ENCODE data around the gene TSPAN17.

The TSPAN17 gene

DNA sequence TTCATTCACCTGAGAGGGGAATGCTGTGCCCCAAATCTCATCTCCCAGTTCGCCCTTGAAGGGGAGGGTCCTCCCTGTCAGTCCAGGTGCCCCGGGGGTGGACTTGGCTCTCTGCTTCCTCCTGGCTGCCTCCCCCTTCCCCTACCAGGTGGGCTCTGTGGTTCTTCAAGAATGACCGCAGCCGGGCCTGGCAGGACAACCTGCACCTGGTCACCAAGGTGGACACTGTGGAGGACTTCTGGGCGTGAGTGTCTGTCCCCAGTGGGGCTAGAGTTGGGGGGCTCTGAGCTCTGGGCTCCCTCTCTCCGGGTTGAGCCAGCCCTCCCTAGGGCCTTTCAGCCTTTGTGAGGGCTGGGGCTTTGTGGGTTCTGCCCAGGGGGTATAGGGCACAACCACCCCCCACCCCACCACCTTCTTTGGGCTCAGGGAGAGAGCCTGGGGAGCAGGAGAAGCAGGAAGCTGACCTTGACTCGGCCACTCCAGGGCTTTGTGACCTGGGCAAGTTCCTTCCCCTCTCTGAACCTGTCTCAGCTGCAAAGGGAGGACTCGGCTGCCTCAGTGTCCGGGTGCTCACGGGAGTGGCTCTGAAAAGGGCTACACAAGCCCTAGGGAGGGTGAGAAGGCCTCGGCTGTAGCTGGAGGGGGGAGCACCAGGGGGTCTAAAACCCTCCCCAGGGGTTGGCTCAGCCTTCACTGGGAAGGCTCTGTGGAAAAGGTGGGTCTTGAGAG is 3.6 kb upstream of the TSPAN17 start:
- no peak for DNase-seq

DNA sequence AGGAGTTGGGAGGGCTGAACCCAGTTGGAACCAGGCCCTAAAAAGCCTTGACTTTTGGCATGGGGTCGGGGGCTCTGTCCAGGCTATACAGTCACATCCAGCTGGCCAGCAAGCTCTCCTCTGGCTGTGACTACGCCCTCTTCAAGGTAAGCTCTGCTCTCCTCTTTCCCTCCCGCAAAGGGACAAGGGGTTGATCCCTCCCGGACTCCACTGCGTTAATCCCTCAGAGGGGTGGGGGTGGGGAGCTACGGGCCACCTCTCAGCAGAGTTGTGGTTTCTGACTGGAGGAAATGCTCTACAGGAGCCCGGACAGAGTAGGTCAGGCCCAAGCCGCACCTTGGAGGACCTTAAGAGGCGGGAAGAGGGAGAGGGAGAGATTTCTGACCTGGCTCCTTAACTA is 3.0 kb upstream of the TSPAN17 start:
- DNase-seq, result no peak

DNA sequence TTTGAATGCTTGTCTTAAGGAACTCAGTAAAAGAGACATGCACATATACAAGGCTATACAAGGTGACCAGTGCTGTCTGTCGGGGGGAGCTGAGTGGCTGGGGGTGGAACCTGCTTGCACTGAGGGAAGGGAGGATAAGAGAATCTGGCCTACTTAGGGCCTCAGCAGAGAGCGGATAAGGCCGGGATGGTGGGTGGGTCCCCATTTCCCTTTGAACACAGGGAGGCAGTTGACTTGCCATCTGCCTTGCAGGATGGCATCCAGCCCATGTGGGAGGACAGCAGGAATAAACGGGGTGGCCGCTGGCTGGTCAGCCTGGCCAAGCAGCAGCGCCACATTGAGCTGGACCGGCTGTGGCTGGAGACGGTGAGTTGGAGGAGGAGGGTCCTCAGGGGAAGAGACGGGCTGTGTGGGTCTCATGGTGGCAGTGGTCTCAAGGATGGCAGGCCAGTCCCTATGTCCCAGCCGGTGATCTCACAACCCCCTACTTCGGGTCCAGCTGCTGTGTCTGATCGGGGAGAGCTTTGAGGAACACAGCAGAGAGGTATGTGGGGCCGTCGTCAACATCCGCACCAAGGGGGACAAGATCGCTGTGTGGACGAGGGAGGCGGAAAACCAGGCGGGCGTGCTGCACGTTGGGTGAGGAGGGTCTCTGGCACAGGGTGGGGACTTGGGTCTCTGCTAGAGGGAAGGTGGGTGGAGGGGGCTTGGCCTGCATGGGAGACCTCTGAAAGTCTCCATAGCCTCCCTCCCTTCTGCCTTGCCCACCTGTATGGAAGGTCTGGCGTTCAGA is 2.2 kb upstream of the TSPAN17 start:
- no peak for DNase-seq

DNA sequence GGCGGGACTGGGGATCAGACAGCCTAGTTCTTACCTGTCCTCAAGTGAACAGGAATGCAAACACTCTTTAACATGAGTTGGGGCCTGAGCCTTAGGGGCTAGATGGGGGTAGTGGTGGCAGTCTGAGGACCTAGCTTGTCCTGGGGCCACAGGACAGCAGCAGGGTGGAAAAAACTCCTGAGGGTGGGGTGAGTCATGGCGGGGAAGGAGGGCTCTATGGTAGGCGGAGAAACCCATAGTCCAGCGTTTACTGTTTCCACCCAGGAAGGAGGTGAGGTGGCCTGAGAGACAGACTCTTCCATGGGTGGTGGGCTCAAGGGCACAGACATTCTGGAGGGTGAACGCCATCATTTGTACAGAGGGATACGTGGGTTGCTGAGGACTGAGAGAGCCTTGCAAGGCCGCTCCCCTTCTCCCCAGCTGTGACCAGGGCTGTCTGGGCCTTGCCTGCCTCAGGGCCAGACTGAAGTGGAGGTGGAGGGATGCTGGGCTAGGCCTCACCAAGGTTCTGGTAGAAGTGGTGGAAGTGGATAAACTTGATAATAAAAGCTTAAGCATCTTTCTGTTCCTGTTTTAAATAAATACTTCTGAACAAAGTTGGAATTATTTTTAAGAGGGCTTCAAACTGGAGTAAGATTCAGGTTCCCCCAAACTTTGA is 1.1 kb upstream of the TSPAN17 start:
- no peak for DNase-seq

DNA sequence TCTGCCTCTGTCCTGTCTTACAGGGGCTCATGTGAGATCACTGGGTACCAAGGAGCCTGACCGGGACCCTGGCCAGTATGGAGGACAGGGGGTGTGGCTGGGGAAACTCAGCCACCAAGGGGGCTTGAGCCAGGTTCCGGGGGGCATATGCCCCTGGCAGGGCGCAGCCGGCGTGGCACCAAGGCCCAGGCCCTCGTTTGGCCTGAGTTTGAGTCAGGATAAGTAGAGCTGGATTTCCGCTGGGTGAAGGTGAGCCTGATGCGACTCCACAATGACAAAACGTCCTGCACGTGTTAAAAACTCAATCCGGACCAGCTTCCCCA is 616 bp upstream of the TSPAN17 start:
- DNase-seq, result no peak

DNA sequence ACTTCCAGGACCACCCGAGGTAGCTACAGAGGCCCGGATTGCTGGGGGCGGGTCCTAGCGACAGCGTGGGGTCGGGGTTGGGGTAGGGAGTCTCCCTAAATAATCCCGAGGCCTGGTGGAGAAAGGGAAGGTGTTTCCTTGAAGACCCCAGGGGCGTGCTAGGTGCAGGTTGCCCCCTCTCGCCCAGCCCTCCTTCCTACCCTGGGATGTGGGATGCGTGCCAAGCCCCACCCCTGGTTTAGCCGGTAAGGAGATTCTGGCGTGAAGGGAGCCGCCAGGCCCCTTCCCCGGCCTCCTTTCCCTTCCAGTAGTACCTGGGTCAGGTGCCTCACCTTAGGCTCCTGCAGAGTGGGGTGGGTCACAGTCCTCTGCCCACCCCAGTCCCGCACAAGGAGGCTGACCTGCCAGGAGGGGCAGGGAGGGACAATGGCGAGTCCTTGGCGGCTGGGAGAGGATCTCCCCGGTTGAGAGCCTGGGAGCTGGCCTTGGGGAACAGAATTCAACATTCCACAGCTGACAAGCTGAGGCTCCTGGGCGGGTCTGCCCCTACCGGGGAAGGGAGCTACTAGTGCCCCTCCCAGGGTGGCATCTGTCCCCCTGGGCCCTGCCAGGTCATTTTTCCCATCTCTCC is 674 bp downstream of the TSPAN17 start:
- DNase-seq, result no peak

DNA sequence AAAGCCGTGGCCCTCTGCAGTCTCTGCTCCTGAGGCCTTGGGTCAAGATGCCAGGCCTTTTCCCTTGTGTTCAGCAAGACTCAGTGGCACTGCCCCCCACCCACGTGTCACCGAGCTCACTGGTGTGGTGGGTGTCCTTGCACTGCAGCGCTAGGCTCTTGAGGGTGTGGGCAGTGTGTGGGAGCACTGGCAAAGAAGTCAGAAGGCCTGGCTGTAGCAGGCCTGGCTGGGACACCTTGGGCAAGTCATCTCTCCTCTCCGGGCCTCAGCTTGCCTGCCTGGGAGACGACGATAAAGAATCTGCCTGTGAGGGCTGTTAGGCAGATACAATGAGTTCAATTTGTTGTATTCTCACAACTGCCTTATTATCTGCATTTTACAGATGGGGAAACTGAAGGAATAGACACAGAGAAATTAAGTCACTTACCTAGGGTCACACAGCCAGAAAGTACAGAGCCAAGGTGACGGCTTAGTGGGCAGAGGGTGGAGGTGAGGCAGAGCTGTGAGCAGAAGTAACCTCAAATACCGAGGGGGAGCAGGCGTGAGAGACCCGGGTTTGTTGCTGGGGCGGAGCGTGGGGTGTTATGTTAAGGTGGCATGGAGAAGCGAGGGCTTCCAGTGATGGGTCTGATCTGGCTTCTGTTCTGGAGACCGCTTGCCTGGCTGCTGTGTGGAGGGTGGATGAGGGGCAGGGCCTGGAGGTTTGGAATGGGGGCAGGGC is 1.4 kb downstream of the TSPAN17 start:
- no peak for DNase-seq

DNA sequence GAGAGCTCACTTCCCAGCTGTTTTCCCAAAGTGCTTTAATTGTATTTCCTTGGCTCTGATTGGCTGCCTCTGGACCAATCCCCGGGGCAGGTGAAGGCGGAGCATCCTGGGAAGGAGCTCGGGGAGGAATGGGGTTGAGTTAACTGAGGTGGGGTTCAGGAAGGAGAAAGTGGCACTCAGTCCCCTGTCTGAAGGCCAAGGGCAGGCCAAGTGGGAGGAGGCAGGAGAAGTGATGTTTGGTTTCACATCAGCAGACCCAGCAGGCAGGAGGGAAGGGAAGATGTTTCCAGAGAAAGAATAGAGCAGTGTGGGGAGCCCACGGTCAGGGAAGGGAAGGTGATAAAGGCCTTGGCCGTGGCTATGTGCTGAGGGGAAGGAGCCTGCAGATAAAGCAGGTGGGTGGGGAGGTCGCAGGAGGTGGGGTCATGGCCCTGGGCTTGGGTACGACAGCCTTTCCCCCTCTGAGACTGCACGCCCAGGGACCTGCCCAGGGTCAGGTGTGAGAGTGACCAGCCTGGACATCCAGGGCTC is 3.1 kb downstream of the TSPAN17 start:
- no peak for DNase-seq

DNA sequence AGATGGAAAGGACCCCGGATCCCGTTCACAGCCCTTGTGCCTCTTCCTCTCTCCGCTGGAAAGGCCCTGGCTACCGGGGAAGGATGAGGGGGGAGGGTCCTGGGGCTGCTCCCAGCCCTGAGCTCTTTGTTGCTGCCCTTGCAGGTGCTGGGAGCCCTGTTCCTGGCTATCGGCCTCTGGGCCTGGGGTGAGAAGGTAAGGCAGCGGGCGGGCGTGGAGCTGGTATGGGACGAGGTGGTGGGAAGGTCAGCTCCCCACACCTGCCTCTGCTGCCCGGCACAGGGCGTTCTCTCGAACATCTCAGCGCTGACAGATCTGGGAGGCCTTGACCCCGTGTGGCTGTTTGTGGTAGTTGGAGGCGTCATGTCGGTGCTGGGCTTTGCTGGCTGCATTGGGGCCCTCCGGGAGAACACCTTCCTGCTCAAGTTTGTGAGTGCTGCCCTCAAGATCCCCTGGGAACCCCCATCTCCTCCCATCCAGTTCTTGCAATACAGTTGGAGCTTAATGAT is 4.2 kb downstream of the TSPAN17 start:
- no peak for DNase-seq

DNA sequence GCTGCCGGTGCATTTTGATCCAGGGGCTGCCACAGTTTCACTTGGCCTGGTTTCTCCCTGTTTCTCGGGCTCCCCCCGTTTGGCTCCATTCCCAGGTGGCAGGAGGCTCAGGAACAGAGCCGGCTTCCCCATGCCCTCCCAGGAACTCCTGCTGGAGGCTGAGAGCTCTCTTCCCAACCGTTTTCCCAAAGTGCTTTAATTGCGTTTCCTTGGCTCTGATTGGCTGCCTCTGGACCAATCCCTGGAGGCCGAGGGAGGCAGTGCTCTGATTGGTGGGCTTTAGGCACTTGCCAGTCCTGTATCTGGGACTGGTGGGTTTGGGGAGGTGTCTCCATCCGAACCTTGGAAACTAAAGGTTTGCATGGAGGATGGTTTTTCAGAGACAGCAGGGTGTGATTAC is 4.9 kb downstream of the TSPAN17 start:
- DNase-seq, result no peak

DNA sequence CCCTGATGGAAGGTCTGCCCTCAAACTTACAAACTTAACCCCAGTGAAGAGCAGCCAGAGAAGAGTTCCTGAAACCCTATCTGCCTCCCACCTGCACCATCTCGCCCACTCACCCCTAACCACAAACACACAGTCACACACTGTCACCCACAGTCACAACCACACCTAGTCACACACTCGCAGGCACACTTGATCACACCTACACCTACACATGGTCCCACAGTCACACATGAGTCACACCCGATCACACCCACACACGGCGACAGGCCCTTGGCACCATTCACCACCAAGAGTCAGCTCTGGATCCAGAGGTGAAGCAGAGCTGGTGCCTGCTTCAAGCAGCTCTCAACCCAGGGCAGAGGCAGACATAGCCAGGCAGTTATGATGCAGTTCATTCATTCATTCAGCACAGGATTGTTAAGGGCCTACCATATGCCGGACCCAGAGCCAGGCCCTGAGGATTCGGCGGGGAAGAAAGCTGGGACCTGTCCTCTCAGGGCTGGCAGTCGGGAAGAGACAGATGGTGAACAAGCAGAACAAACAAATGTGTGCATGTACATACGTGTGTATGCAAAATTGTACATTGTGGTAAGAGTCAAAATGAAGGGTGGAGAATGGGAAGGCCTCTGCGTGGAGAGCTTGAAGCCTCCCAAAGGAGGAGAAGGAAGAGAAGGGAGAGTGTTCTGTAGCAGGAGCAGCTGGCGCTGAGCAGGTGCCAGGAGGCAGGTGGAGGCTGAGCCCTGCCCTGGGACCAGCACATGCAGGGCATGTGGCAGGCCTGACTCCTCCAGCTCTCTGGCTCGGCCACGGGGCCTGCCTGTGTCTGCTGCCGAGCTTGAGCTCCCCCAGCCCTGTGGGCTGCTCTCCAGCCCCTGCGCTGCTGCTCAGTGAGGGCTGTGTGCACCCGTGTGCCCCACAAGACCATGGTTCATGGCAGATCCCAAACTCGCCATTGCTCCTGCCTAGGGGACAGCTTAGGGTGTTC is 6.4 kb downstream of the TSPAN17 start:
- DNase-seq, result no peak

DNA sequence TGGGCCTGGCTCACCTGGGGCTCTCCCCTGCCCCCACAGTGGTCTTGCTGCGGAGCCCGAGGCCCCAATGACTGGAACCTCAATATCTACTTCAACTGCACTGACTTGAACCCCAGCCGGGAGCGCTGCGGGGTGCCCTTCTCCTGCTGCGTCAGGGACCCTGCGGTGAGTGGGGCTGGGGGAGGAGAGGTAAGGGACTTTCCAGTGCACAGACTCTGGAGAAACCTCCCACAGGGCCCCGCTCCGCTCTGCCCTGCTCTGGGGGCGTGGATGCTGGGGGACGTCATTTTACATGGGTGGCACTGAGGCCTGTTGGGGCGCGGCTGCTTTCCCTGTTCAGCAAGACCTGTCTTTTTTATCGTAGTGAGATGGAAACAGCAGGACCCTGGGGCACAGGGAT is 7.6 kb downstream of the TSPAN17 start:
- no peak for DNase-seq

DNA sequence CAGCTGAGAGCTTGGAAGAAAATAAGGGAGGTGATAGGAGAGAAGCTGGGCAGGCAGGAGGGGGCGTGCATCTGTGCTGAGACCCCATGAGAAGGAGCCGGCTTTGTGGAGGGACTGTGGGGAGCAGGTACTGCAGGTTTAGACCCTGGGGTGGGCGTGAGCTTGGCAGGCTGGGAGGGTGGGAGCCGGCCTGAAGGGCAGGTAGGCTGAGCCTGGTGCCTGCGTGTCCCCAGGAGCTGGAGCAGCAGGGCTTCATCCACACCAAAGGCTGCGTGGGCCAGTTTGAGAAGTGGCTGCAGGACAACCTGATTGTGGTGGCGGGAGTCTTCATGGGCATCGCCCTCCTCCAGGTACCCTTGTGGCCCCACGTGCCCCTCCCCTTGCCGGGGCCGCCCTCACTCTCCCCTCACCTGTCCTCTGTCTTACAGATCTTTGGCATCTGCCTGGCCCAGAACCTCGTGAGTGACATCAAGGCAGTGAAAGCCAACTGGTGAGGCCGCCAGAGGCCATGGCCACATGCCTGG is 9.2 kb downstream of the TSPAN17 start:
- DNase-seq, result no peak

DNA sequence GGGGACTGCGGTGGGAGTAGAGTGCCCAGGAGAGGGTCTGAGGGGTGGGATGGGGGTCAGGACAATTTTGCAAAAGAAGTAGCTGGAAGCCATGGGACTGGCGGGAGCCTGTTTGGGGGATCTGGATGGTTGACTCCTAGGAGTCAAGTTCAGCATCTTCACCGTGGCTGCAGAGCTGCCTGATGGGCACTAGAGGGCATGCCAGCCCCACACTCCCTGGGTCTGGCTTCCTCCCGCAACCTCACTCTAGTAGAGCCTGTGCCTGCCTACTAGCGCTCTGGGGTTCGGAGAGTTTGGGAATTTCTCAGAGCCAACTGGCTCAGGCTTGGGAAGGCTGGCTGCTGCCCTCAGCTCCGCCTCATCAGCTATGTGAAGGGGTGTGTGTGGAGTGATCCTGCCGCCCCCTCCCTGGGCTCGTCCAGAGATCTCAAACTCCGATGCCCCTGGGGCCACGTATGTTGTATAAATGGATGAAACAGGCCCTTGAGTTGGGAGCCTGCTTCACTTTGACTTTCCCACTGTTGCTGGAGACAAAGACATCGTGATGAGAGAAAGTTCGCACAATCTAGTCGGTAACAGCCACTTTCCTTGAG is 10.8 kb downstream of the TSPAN17 start:
- no peak for DNase-seq

DNA sequence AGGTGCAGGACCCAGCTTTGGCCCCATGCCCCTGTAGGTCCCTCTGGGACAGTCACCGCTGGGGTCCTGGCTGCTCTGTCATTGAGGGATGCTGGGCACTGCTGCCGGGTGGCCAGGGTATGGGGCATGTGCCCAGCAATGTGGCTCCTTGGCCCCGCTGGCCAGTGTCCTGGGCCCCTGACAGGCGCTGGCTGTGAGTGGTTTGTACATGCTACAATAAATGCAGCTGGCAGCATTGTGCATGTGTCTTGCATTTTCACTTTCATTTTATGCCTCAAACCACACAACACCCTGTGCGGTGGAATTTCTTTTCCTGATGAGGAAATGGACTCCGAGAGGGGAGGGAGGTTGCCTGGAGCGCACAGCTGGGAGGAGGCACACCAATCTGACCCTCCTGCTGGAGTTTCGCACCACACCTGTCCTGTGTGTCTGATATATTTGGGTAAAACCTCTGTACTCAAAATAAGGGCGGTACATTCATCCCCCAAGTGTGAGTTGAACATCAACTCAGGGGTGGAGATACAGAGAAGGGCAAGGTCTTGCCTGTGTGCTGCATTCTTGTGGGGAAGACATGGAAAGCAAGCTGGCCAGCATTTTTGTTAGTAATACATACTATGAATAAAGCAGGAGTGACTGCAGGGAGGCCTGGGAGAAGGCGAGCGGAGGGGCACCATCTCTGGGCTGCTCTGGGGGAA is 11.7 kb downstream of the TSPAN17 start:
- DNase-seq, result no peak

DNA sequence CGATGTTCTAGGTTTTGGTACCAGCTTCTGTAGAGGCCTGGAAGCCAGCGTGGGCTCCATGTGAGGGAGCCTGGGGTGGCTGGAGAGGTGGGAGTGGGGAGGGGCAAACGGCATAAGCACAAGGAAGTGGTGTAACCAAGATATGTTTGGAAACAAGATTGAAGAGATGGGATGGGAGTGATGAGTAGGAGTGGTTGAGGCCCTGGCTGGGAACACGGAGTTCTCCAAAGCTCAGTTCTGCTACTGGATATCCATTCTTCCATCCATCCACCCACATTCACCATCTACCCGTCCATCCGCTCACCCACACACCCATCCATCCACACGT is 12.2 kb downstream of the TSPAN17 start:
- DNase-seq, result no peak

DNA sequence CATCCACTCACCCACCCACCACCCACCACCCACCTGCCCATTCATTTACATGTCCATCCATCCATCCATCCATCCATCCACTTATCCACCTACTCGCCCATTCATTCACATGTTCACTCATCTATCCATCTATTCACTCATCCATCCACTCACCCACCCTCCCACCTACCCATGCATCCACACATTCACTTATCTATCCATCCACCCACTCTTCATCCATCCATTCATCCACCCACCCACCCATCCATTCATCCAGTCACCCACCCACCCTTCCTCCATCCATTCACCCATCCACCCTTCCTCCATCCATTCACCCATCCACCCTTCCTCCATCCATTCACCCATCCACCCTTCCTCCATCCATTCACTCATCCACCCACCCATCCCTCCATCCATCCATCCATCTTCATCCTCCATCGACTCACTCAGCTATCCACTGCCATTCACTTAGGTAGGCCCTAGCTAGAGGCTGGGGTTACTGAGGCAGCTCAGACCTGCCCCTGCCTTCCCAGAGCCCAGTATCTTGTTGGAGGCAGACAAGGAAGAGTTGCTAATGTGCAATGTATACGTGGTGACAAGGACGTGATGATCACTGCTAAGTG is 12.7 kb downstream of the TSPAN17 start:
- no peak for DNase-seq

DNA sequence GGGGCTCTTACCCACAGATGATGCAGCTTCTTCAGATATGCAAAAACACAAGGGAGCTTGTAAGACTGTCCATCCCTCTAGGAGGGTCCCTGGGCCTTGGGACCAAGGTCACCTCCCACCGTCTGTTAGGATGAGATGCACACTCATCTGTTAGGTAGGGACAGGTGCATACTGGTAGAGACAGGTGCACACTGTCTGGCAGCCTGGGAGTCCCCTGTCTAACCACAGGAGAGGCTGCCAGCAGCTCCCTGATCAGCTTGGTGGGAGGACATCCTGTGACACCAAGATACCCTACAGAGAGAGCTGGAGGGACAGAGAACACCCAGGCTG is 13.2 kb downstream of the TSPAN17 start:
- DNase-seq, result no peak

DNA sequence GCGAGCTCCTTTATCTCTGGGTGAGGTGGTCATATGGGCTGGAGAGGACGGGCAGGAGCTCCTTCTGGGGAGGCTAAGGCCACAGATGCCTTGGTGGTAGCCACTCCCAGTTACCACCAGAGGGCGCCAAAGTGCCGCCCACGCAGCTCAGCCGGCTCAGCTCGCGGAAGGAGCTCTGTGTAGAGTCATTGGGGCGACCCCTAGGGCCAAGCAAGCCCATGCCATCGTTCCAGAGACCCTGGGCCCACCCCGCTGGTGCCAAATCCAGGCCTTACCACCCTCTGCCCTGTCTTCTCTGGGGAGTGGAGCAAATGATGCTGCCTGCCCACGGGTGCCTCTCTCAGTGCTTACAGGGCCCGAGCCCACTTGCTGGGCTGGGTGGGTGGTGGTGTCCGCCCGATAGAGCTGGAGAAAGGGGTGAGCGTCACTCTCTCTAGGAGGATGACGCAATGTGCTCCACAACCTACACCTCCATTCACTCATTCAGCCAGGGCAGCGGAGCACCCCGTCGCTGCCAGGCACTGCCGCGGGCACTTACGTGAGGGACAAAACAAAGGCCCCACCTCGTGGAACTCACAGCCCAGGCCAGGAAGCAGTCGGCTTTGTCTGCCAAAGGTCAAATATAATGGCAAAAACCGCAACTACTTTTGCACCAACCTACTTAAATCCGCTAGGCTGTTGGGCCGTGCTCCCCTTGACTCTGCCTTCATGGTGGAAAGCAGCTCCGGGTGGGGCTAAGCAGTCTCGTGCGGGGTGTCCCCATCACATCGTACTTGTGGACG is 13.8 kb downstream of the TSPAN17 start:
- DNase-seq, result no peak

Measured in NCI-H1417 treated with DMSO at 0.1 percent for 48 hours (cell line).